GM12873 (cell line): ENCODE measurements around the gene GPANK1.

ENCODE experiments used
- CTCF ChIP-seq: IDR thresholded peaks from 2 replicates; pipeline ENCODE4 v1.5.1; 2012; ENCODE audit warnings: low read depth, mild to moderate bottlenecking, moderate library complexity, low read length, control low read depth; ENCODE audit not compliant: insufficient read depth; ENCODE audit errors: missing control alignments

The GPANK1 gene

GRCh38 chr6:31680226-31681134 is 15.7 kb upstream of the GPANK1 start, which contains the start of gene LY6G5C:
Gene LY6G5C (minus strand): TSS chr6:31681067. CDS start chr6:31680373, 694 bp downstream.
- TF ChIP-seq CTCF = peak; percentile 78

- no peak for TF ChIP-seq CTCF
These were observed 13.2 kb upstream of the GPANK1 start for GRCh38 chr6:31677955-31678354.

- no peak for TF ChIP-seq CTCF
These were observed 12.1 kb upstream of the GPANK1 start for GRCh38 chr6:31676904-31677303.

- no peak for TF ChIP-seq CTCF
These were observed 11.6 kb upstream of the GPANK1 start for GRCh38 chr6:31676322-31676903.

- no peak for TF ChIP-seq CTCF
These were observed 4.9 kb upstream of the GPANK1 start, which contains the start of gene LY6G5B for GRCh38 chr6:31669676-31670075. Gene LY6G5B (plus strand): TSS chr6:31669976. CDS start chr6:31670951, 975 bp downstream.

- TF ChIP-seq CTCF = no peak
These were observed 1.7 kb upstream of the GPANK1 start for GRCh38 chr6:31666337-31666965.
